Inflammatory macrophage (primary cell): ENCODE data around the gene XRCC2.
"Not testable (repeated sequence)": the region's sequence is repeated elsewhere in the genome, so short reads cannot be mapped to it uniquely, and the experiment has no call there.

Experiments used
- DNase-seq, 2 donors: peaks; one replicate each; pipeline ENCODE4 v3.0.0-alpha.2; 2020 to 2022
- total RNA-seq, 18 experiments: gene quantifications; one replicate each; lab custom pipeline; 2026; ENCODE audit warnings: mixed read lengths in 6 of 18, inconsistent platforms in 2 of 18; lab: John Stamatoyannopoulos, UW

XRCC2 gene
- total RNA-seq = 1.4 to 13.1 (median 5.4) reads per million in 18 experiments

GRCh38 chr7:152675759-152676636 lies at the start of gene XRCC2:
Gene XRCC2 (minus strand): TSS chr7:152676141. CDS start chr7:152676079, 62 bp downstream.
- peak; percentile 95 to 96 for DNase-seq

GRCh38 chr7:152723364-152723763 lies 47.4 kb upstream of the XRCC2 start:
- no peak for DNase-seq

DNA sequence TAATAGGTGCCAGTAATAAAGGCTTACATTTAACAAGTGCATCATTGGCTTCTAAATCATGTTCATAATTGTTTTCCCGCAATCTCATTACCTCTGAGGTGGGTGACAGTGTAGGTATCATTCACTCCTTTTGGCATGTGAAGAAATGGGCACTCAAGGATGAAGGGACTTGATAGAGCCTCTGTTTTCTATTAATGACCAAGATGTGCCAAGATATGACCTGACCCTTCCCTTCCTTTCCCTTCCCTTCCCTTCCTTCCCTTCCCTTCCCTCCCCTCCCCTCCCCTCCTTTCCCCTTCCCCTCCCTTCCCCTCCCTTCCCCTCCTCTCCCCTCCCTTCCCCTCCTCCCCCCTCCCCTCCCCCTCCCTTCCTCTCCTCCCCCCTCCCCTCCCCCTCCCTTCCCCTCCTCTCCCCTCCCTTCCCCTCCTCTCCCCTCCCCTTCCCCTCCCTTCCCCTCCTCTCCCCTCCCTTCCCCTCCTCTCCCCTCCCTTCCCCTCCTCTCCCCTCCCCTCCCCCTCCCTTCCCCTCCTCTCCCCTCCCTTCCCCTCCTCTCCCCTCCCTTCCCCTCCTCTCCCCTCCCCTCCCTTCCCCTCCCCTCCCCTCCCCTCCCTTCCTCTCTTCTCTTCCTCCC lies 36.6 kb upstream of the XRCC2 start:
- DNase-seq = not testable (repeated sequence)

DNA sequence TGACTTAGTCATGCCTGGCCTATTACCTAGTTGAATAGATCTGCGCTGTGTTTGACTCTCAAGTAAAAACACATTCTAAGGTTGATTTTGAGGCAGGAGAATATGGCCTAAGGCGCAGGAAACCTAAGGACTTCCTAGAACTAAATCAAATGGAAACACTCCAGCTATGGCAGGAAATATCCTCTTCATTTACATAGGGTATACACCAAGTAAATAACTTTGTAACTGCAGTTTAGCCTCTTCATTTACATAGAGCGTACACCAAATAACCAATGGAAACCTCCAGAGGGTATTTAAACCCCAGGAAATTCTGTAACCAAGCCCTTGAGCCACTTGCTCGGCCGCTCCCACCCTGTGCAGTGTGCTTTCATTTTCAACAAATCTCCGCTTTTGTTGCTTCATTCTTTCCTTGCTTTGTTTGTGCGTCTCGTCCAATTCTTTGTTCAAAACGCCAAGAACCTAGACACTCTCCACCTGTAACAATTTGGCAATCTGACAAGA lies 35.6 kb upstream of the XRCC2 start:
- DNase-seq = no peak

DNA sequence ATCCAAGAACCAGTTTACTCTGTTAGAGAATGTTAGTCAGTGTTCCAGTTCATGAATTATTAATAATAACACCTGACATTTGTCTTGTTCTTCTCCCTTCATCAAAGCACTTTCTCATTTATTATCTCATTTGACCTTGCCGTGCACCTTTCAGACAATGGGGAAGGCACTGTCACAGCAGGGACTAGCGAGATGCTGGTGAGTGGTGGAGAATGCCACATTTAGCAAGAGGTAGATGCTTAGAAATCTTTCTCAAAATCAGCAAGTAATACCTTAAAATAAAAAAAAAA lies 34.2 kb upstream of the XRCC2 start:
- DNase-seq = no peak

DNA sequence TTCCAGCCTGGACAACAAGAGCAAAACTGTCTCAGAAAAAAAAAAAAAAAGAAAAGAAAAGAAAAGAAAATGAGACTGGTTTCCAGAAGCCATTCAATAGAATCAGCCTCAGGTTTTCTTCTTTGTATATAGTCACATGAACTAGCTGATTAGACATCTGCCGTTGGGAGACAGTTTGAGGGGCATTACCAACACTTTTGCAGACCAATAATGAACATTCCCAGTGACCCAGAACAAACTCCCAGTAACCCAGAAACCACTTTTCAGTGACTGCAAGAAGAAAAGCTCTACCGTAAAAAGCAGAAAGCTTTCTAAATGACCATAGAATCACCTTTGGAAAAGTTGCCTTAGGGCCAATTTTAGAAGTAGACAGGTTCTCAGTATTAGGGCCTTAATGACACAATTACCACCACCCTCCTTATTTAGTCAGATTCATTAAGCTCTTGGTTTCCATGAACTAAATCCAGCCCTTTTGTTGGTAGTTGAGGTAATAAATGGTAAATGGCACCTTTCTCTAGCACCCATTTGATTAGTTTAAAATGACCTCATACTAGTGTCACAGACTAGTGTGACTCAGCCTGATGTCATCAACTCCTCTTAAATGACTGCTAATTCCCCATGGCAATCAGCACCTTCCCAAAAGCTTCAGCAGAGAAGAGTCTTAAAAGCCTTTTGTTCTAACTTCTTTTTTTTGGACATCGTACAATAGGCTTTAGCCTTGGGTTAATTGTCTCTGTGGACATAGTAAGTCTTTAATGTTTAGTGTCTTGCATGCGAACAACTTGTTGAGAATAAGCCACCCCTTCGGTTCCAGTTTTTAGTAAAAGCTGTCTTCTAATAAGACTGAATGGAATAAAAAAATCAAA lies 33.6 kb upstream of the XRCC2 start:
- DNase-seq = peak in 1 of 2 donors; percentile 10

DNA sequence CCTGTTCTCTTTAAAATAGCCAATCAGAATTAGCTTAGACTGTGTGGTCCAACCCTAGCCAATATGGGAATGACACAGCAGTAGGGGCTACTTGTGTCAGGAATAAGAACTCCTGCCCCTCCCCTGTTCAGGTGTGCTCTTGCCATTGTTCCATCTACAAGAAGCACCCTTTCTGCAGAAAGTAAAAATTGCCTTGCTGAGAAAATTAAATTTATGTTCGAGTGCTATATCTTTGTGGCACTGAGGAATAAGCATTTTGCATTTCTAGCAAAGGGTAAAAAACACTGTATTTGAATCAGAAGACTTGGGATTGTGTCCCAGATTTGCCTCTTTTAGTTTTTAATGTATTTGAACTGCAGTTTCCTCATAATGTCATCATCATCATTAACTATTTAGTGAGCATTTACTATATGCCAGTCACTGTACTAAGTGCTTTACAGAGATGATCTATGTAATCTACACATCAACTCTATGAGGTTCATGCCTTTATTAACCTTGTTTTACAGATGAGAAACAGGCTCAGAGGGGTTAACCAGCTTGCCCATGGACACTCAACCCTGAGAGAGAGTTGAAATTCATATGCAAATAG lies 28.9 kb upstream of the XRCC2 start:
- no peak for DNase-seq

DNA sequence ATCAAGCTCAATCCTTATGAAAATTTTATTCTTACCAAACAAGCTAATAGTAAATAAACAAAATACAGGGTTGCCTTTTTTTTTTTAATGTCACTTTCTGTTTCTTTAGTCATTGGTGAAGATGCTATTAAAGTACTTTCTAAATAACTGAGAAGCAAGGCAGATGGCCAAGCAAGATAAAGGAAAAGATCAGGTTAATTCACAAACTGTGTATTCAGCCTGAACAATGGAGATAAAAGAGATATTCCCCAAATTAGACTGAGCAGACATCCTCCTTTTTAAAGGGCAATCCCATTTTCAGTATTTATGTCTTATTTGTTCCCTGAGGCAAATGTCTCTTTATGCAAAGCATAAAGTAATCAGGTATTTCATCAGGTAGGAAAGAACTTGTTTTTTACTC lies 23.1 kb upstream of the XRCC2 start:
- DNase-seq = no peak

DNA sequence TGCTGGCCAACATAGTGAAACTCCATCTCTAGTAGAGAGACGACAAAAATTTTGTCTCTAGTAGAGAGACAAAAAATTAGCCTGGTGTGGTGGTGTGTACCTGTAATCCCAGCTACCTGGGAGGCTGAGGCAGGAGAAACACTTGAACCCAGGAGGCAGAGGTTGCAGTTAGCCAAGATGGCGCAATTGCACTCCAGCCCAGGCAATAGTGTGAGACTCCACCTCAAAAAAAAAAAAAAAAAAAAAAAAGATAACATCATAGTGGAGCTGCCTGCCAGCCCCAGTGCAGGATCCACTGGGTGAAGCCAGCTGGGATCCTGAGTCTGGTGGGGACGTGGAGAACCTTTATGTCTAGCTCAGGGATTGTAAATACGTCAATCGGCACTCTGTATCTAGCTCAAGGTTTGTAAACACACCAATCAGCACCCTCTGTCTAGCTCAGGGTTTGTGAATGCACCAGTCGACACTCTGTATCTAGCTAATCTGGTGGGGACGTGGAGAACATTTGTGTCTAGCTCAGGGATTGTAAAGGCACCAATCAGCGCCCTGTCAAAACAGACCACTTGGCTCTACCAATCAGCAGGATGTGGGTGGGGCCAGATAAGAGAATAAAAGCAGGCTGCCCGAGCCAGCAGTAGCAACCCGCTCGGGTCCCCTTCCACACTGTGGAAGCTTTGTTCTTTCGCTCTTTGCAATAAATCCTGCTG lies 21.5 kb upstream of the XRCC2 start:
- not testable (repeated sequence) for DNase-seq

DNA sequence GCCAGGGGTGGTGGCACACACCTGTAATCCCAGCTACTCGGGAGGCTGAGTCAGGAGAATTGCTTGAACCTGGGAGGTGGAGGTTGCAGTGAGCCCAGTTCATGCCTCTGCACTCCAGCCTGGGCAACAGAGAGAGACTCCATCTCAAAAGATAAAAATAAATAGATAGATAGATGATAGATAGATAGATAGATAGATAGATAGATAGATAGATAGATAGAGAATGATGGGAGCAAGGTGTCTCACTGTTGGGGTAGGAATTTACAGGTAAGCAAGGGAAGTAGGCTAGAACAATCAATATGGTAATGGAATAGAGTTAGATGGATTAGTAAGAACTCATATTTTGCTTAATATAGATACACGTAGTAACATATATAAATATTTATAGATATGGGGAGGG lies 16.3 kb upstream of the XRCC2 start:
- not testable (repeated sequence) for DNase-seq

GRCh38 chr7:152683297-152683696 lies 7.4 kb upstream of the XRCC2 start:
- DNase-seq = no peak

GRCh38 chr7:152677808-152678670 lies 2.1 kb upstream of the XRCC2 start:
- DNase-seq = peak; percentile 31 to 83

GRCh38 chr7:152674860-152675758 lies 832 bp downstream of the XRCC2 start:
- no peak for DNase-seq

DNA sequence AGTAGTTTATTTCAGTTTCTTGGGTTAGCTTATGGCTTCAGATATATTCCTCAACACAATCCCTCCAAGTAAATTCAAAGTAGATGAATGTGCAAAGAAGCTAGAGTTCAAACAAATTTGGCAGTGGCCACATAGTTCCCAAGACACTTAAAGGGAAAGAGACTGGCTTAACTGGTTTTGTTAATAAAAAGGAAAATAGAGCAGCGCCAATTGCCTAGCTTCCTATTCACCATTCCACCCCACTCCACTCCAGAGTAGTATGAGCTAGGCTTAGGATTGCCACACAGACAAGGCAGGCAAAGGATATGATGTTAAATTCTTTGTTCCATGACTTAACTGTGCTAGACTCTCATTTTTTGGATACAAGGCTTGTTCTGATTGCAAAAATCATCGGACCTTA lies 2.0 kb downstream of the XRCC2 start:
- DNase-seq = no peak

DNA sequence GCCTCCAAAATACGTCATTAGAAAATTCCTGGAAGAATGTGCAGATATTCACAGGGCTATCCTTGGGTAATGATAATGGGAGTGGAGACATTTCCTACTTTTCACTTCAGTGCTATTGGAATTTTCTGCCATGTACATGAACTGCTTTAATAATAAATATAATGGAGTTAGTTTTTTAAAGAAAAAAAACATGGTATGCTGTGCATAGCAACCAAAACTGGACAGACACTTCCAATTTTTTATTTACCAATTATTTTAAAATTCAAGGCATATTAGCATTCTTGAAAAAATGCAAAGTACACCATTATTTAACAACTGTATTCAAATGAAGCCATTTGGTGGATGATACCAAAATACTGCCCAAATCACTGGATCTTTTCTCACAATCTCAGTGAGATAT lies 3.3 kb downstream of the XRCC2 start:
- DNase-seq = no peak

DNA sequence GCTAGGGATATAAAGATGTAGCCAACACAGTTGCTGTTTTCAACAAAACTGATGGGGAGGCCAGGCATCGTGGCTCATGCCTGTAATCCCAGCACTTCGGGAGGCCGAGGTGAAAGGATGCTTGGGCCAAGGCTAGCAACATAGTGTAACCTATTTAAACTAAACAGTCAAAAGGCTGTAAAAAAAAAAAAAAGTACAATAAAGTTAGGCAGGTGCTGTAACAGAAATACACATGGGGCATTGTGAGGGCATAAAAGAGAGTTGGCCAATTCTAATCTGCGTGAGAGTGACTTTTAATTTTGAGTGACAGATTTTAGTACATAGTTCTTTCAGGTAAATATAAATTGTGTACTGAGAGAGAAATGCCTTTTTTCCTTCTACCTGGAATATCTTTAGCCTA lies 6.2 kb downstream of the XRCC2 start:
- DNase-seq = no peak

GRCh38 chr7:152668975-152669374 lies 7.0 kb downstream of the XRCC2 start:
- no peak for DNase-seq

- DNase-seq = peak; percentile 16 to 29
Measured at GRCh38 chr7:152667958-152668357, 8.0 kb downstream of the XRCC2 start.

DNA sequence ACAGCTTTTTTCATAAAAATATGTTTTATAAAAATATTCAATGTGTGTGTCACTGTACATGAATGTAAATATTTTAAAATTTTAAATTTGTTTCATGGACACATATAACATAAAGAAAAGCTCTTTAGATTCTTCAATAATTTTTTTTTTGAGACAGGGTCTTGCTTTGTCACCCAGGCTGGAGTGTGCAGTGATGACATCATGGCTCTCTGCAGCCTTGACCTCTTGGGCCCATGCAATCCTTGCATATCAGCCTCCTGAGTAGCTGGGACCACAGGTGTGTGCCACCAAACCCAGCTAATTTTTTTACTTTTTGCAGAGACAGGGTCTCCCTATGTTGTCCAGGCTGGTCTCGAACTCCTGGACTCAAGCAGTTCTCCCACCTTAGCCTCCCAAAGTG lies 9.9 kb downstream of the XRCC2 start:
- DNase-seq = no peak

DNA sequence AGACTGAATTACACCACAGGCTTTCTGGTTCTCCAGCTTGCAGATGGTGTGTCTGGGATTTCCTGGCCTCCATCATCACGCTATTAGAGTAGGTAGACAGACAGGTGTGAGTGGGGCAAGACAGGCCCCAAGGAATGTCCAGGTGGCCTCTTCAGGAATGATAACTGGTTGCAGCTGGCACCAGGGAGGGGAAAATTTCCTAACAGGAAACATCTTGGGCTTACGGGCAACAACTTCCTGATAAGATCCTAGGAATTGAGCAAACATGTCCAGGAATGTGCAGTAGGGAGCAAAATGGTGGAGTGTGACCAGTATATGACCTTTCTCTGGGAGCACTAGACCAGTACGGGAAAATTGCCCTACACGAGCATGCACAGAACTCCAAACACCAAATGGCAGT lies 11.3 kb downstream of the XRCC2 start:
- no peak for DNase-seq
